GM12891 (cell line): ENCODE measurements around the gene EPHX1.

ENCODE experiments used
- POLR2A ChIP-seq: IDR thresholded peaks from 2 replicates; pipeline ENCODE4 v1.6.1; 2011; ENCODE audit warnings: low read depth, low read length, control low read depth
- POLR2AphosphoS5 ChIP-seq: IDR thresholded peaks from 2 replicates; pipeline ENCODE4 v1.6.1; 2011; ENCODE audit warnings: low read depth, low read length, control low read depth

GRCh38 chr1:225888898-225889601 is 79.1 kb downstream of the EPHX1 start, which contains the start of gene LEFTY1:
- TF ChIP-seq POLR2AphosphoS5 (no peak), POLR2A (no peak)
